GM04504 (cell line): ENCODE results near the gene EML1.
"Not testable (repeated sequence)": the region's sequence is repeated elsewhere in the genome, so short reads cannot be mapped to it uniquely, and the experiment has no call there.

Source experiments
- DNase-seq: peaks from one replicate; pipeline ENCODE4 v3.0.0-alpha.2; 2012; ENCODE audit warnings: low read depth

EML1 gene

GRCh38 chr14:99755629-99756603 lies 37.3 kb upstream of the EML1 start:
- peak; percentile 94 for DNase-seq

GRCh38 chr14:99756796-99757195 lies 36.4 kb upstream of the EML1 start:
- no peak for DNase-seq

GRCh38 chr14:99757331-99758070 lies 35.7 kb upstream of the EML1 start:
- DNase-seq, result peak; percentile 97

- peak; percentile 97 for DNase-seq
Observed at GRCh38 chr14:99758121-99758821, 34.9 kb upstream of the EML1 start.

GRCh38 chr14:99758872-99759545 lies 34.2 kb upstream of the EML1 start:
- DNase-seq, result no peak

- DNase-seq, result no peak
Observed at GRCh38 chr14:99759546-99759925, 33.7 kb upstream of the EML1 start.

GRCh38 chr14:99760817-99761216 lies 32.4 kb upstream of the EML1 start:
- DNase-seq, result no peak

- DNase-seq, result not testable (repeated sequence)
Observed at GRCh38 chr14:99762911-99763310, 30.3 kb upstream of the EML1 start.

GRCh38 chr14:99763527-99764221 lies 29.5 kb upstream of the EML1 start:
- DNase-seq, result no peak

- no peak for DNase-seq
Observed at GRCh38 chr14:99764222-99764706, 28.9 kb upstream of the EML1 start.

GRCh38 chr14:99768381-99768780 lies 24.8 kb upstream of the EML1 start:
- no peak for DNase-seq

- no peak for DNase-seq
Observed at GRCh38 chr14:99769123-99769522, 24.1 kb upstream of the EML1 start.

- no peak for DNase-seq
Observed at GRCh38 chr14:99769799-99770198, 23.4 kb upstream of the EML1 start.

- no peak for DNase-seq
Observed at GRCh38 chr14:99772371-99773283, 20.6 kb upstream of the EML1 start.

- DNase-seq, result no peak
Observed at GRCh38 chr14:99773521-99774497, 19.4 kb upstream of the EML1 start.

GRCh38 chr14:99774556-99775307 lies 18.5 kb upstream of the EML1 start:
- DNase-seq, result no peak

GRCh38 chr14:99775351-99775750 lies 17.9 kb upstream of the EML1 start:
- no peak for DNase-seq

GRCh38 chr14:99777951-99778350 lies 15.3 kb upstream of the EML1 start:
- no peak for DNase-seq
